Duodenal mucosa (tissue), 2 donors: Measurements from ENCODE around the gene ATG101.

Source experiments
- H3K27ac ChIP-seq: one replicate; pipeline ENCODE4 v1.7.0; 2013; ENCODE audit warnings: low read depth, low read length
- H3K27me3 ChIP-seq, 2 donors: one replicate each; pipeline ENCODE4 v1.7.0; 2013; ENCODE audit warnings: low read length in 2 of 2, control low read depth in 1 of 2; ENCODE audit not compliant: insufficient read depth in 2 of 2, control insufficient read depth in 1 of 2
- H3K36me3 ChIP-seq, 2 donors: one replicate each; pipeline ENCODE4 v1.7.0; 2013; ENCODE audit warnings: low read length in 2 of 2, control low read depth in 1 of 2; ENCODE audit not compliant: insufficient read depth in 2 of 2, control insufficient read depth in 1 of 2
- H3K4me1 ChIP-seq, 2 donors: one replicate each; pipeline ENCODE4 v1.7.0; 2013; ENCODE audit warnings: low read length in 2 of 2, control low read depth in 1 of 2; ENCODE audit not compliant: insufficient read depth in 2 of 2, control insufficient read depth in 1 of 2
- H3K4me3 ChIP-seq, 2 donors: one replicate each; pipeline ENCODE4 v1.7.0; 2013; ENCODE audit warnings: low read length in 2 of 2, low read depth in 1 of 2
- H3K9ac ChIP-seq, 2 donors: one replicate each; pipeline ENCODE4 v1.7.0; 2013; ENCODE audit warnings: low read length in 2 of 2, low read depth in 1 of 2
- H3K9me3 ChIP-seq, 2 donors: one replicate each; pipeline ENCODE4 v1.7.0; 2013; ENCODE audit warnings: low read length in 2 of 2, control low read depth in 1 of 2; ENCODE audit not compliant: control insufficient read depth in 1 of 2

Gene ATG101

DNA sequence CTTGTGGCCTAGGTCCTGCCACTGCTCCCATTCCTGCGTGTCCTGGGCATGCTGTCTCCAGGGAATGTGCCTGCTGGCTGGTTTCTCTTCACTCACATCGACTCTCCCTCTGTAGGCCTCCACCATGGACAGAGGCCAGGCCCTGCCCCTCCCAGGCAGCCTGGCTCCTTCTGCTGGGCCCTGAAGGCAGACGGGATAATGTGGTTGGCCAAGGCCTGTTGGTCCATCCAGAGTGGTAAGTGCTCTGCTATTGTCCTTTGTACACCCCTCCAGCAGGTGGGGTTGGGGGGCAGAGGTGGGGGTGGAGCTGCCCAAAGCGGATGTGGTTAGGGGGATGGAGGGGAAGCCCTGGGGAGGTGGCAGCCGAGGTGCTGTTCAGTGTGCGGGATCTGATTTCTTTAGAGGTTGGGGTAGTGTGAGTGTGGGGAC is 28.1 kb upstream of the ATG101 start:
- Histone ChIP-seq H3K36me3 (no peaks in the 10 kb centered on the region), H3K27me3 (no peaks in the 10 kb centered on the region), H3K4me3 (no peak overlapping the region), H3K27ac (no peak overlapping the region), H3K9ac (no peak overlapping the region), H3K4me1 (peaks cover 25 to 33% of the 10 kb centered on the region in 2 donors), H3K9me3 (no peaks in the 10 kb centered on the region)

DNA sequence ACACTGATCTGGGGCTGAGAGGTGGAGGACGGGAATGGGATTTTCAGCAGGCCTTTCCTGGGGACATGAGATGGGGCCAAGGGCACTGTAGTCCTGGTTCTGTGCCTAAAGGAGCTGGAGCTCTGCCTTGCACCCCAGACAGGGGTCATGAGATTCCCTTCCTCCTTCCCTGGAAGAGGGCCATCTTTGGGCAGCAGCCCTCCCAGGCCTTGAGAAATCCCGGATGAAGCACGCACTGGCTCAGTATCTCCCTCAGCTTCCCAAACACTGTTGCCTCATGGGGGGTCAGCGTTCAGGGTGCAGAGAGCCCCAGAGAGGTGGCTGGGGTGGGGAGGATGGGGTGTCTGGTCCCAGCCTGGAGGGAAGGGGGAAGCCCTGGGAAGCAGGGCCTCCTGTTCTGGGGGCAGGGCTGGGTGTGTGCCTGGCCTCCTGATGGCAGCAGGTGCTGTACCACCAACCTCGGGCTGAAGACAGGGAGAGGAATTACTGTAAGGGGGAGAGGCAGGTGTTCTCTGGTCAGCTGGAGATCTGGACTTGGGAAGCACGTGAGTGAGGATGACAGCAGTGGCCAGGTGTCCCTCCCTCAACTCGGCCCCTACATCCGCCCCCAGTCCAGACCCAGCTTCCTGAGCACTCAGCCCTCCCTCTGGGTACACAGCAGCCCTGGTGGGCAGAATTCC is 26.9 kb upstream of the ATG101 start:
- H3K27me3 ChIP-seq, result no peaks in the 10 kb centered on the region
- H3K27ac ChIP-seq, result no peak overlapping the region
- H3K36me3 ChIP-seq, result no peaks in the 10 kb centered on the region
- no peak overlapping the region for H3K9ac ChIP-seq
- H3K4me3 ChIP-seq, result no peak overlapping the region
- H3K9me3 ChIP-seq, result no peaks in the 10 kb centered on the region
- peaks cover 25 to 28% of the 10 kb centered on the region in 2 donors for H3K4me1 ChIP-seq

DNA sequence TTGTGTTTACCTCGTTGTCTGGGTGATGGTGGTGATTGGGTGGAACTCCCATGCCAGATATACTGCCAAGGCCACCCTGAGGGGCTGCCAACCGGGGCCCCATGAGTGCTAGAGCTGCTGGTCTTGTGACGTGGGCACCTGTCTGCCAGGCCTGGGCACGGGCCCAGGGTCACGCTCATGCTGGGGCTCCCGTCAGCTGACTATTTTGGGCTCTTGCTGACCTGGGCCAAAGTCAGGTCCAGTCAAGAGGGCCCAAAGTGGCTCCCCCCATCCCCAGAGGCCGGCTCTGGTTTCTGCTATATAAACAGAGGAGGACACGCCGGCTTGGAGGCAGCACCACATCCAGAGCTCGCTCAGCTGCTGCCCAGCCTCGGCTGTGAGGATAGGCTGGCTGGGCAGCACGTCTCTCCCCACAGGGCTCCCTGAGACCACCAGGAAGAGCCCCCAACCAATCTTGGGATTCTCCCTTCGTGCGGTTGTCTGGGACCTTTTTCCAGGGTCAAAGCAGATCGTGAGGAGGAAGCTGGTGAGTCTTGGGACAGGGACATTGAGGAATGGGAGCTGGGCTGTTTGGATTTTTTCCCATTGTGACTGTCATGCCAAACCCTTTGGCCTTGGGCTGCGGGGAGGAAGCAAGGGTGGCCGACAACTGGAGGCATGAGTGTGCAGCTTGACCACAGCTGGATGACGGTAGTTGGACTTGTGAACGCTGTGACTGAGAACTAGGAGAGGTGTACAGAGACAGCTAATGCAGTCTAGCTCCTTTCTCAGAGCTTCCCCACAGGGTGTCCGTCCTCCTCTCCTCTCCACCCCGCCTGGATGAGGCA is 26.2 kb upstream of the ATG101 start:
- H3K27ac ChIP-seq, result peak overlapping the region; percentile 57
- peak overlapping the region in 1 of 2 donors; percentile 12 for H3K9ac ChIP-seq
- no peaks in the 10 kb centered on the region for H3K36me3 ChIP-seq

DNA sequence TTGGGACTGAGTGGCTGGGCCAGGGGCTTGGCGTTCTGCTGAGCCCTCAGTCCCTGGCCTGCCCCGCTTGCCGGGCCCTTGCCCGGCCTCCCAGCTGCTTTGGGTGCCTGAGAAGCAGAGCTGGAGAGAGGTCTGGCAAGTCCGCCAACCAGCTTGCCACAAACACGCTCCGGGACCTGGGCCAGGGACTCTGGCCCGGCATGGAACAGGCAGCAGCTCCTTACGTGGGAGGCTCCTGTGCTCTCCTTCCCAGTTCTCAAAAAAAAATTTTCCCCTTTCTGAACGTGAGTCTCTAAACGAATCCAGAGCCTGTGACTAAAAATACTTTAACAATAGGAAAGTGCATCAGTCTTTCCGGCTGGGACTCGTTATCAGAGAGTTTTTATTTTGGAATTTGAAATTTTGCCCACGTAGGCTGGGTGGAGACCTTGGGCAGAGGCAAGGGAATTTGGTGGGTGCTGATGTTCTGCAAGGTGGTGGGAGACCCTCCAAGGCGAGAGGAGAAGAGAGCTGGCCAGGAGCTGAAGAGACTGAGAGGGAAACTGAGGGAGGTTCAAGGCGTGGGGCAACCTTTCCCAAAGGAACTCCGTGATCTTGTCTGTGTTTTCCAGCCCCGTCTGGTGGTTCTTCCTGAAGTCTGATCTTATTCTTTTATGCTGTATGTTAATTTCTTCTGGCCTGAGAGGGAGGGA is 25.3 kb upstream of the ATG101 start:
- H3K4me1 ChIP-seq, result peaks cover 25 to 28% of the 10 kb centered on the region in 2 donors

More for the DNA sequence above, 26.2 kb upstream of the ATG101 start:
- Histone ChIP-seq H3K27me3 (no peaks in the 10 kb centered on the region), H3K4me3 (no peak overlapping the region), H3K4me1 (peaks cover 25 to 28% of the 10 kb centered on the region in 2 donors), H3K9me3 (no peaks in the 10 kb centered on the region)

DNA sequence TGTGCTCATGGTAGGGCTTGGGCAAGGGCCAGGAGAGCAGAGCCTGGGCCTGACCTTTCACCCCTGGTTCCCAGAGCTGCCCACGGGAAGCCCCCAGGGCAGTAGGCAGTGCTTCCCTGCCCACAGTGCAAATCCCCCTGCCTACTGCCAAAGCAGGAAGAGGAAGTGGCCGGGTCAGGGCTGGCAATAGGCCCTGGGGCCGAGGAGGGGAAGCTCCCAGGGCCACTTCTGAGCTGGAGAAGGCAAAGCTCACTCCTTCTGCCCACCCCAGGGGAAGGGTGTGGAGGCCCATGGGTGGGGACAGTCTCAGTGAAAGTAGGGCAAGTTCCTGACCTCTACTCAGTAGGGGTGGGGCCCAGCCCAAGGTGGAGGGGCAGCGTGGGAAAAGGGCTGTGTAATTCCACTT is 24.0 kb upstream of the ATG101 start:
- no peaks in the 10 kb centered on the region for H3K36me3 ChIP-seq

More for the DNA sequence above, 25.3 kb upstream of the ATG101 start:
- no peak overlapping the region for H3K4me3 ChIP-seq
- no peaks in the 10 kb centered on the region for H3K36me3 ChIP-seq
- H3K9ac ChIP-seq, result peak overlapping the region in 1 of 2 donors; percentile 12
- no peaks in the 10 kb centered on the region for H3K27me3 ChIP-seq
- H3K27ac ChIP-seq, result peak overlapping the region; percentile 57
- no peaks in the 10 kb centered on the region for H3K9me3 ChIP-seq

DNA sequence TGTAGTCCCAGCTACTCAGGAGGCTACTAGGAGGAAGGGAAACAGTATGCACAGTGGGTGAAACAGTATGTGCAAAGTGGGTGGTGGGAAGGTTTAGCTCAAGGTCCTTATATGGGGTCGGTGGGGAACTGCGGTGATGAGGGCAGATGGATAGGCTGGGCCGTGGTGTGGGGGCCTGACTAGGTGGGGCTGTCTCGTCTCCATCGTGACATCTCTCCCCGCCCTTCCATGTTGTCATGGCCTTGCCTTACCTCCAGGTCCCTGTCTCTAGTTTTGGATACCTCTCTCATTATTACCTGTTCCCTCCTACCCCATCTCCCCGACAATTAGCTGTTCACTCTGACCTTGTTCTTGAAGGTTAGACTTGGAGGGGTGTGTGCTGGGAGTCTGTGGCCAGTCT is 22.9 kb upstream of the ATG101 start:
- no peaks in the 10 kb centered on the region for H3K27me3 ChIP-seq
- no peaks in the 10 kb centered on the region for H3K9me3 ChIP-seq
- H3K4me1 ChIP-seq, result peaks cover 26 to 31% of the 10 kb centered on the region in 2 donors
- H3K4me3 ChIP-seq, result no peak overlapping the region
- H3K27ac ChIP-seq, result no peak overlapping the region
- no peak overlapping the region for H3K9ac ChIP-seq
- no peaks in the 10 kb centered on the region for H3K36me3 ChIP-seq

More for the DNA sequence above, 24.0 kb upstream of the ATG101 start:
- no peaks in the 10 kb centered on the region for H3K27me3 ChIP-seq
- peaks cover 26 to 33% of the 10 kb centered on the region in 2 donors for H3K4me1 ChIP-seq
- no peaks in the 10 kb centered on the region for H3K9me3 ChIP-seq
- H3K4me3 ChIP-seq, result no peak overlapping the region
- H3K27ac ChIP-seq, result peak overlapping the region; percentile 30
- peak overlapping the region; percentile 13 to 36 for H3K9ac ChIP-seq

DNA sequence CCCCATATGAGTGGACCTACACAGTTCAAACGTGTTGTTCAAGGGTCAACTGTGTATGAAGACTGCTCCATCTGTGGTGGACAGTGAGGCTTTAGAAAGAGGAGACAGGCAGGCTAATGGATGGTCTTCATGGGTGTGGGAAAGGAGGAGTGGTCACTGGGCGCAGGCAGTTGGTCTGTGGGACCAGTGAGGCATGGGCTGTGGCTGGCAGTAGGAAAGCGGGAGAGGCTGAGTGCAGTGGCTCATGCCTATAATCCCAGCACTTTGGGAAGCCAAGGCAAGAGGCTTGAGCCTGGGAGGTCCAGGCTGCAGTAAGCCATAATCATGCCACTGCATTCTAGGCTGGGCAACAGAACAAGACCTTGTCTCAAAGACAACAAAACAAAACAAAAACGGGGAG is 20.5 kb upstream of the ATG101 start:
- Histone ChIP-seq H3K36me3 (peaks cover under 1 to 2% of the 10 kb centered on the region in 2 donors), H3K4me1 (peaks cover 35 to 50% of the 10 kb centered on the region in 2 donors), H3K9ac (no peak overlapping the region), H3K4me3 (no peak overlapping the region), H3K27ac (no peak overlapping the region), H3K9me3 (no peaks in the 10 kb centered on the region), H3K27me3 (no peaks in the 10 kb centered on the region)

DNA sequence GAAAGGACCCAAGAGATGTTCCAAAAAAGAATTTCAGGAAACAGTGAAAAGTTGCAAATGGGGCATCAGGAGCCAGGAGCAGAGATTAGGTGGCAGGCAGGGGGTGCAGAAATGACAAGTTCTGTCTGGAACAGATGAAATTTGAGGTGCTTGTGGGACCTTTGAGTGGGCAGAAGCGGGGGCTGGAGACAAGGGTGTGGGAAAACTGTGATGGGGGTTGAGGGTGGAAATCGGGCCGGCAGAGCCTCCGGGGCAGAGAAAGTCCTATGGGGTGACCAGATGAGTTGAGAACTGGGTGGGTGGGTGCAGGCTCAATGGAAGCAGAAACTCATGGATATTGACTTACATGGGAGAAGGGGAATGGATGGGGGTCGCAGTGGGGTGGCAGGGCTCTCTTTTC is 20.1 kb upstream of the ATG101 start:
- Histone ChIP-seq H3K9ac (peak overlapping the region; percentile 93 to 98), H3K9me3 (no peaks in the 10 kb centered on the region), H3K27me3 (no peaks in the 10 kb centered on the region), H3K4me1 (peaks cover 35 to 50% of the 10 kb centered on the region in 2 donors), H3K27ac (no peak overlapping the region), H3K36me3 (peaks cover 3 to 6% of the 10 kb centered on the region in 2 donors), H3K4me3 (no peak overlapping the region)

DNA sequence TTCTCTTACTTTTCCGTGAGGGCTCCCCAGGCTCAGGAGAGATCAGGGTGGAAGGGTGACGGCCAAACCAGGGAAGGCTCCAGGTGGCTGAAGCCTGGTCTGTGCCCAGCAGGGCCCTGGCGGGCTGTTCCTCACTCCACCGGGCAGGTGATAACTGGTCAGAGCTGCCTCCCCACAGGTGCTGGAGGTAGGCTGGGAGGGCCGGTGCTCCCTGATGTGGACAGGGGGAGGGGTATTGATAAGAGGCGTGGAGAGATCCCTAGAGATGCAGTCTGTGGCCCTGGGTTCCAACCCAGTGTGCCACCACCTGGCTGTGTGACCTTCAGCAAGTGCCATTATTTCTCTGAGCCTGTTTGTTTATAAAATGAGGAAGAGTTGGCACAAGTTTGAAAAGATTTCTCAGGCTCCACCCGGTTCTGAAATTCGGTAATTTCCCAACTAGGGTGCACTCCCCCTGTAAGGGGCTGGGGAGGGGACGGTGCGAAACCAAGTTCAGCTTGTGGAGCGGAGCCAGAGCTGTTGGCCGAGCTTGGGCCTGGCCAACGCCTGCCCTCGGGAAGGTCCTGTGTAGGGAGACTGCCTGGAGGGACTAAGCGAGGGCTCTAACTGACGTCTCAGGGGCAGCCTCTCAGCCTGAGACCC is 19.5 kb upstream of the ATG101 start:
- H3K4me1 ChIP-seq, result peaks cover 35 to 48% of the 10 kb centered on the region in 2 donors
- H3K27ac ChIP-seq, result peak overlapping the region; percentile 94
- H3K4me3 ChIP-seq, result peak overlapping the region; percentile 57 to 66
- peaks cover 3 to 12% of the 10 kb centered on the region in 2 donors for H3K36me3 ChIP-seq
- peak overlapping the region; percentile 93 to 98 for H3K9ac ChIP-seq
- H3K9me3 ChIP-seq, result no peaks in the 10 kb centered on the region
- no peaks in the 10 kb centered on the region for H3K27me3 ChIP-seq
